ENCODE results near the gene TICRR. TPM values are rescaled to one million over a fixed set of nuclear protein-coding genes. Genes with fewer than 3 reads are reported as not detected.

TICRR gene
- polyA plus RNA-seq, 2 donors = 4.4 to 6.6 TPM

DNA sequence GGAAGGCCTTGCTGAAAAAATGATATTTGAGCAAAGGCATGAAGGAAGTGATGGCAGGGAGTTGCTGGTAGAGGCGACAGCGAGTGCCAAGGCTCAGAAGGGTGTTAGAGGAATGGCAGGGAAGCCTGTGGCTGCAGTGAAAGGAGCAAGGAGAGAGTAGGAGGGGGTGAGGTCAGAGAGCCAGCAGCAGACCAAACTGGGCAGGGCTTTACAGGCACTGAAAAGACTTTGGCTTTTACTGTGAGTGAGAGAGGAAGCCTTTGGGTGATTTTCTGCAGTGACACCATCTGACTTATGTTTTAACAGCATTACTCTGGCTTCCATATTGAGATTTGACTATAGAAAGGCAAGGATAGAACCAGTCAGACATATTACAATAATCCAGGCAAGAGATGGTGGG is 11.4 kb downstream of the TICRR start:
- H3K27ac ChIP-seq (ENCODE audit: low read depth in 2 of 2, low read length in 1 of 2) = no peak overlapping the region

GRCh38 chr15:89587955-89588354 is 12.7 kb downstream of the TICRR start:
- H3K4me3 ChIP-seq (ENCODE audit: low read depth in 1 of 2, low read length in 2 of 2) = no peak overlapping the region
- 81 to 85% methylated on average over 4 of the region's 4 CpGs for WGBS, 2 donors
- H3K27ac ChIP-seq (ENCODE audit: low read depth in 2 of 2, low read length in 1 of 2) = no peak overlapping the region
- peaks cover 0 to 8% of the 10 kb centered on the region in 2 donors for H3K36me3 ChIP-seq (ENCODE audit: control insufficient read depth in 2 of 2, insufficient read depth in 2 of 2, low read length in 1 of 2)
- H3K4me1 ChIP-seq (ENCODE audit: control insufficient read depth in 2 of 2, insufficient read depth in 2 of 2, low read length in 1 of 2) = no peaks in the 10 kb centered on the region
- no peaks in the 10 kb centered on the region for H3K27me3 ChIP-seq (ENCODE audit: control insufficient read depth in 1 of 2, insufficient read depth in 2 of 2, low read length in 2 of 2)
- no peaks in the 10 kb centered on the region for H3K9me3 ChIP-seq (ENCODE audit: control insufficient read depth in 2 of 2, insufficient read depth in 1 of 2, low read depth in 1 of 2, low read length in 1 of 2)

More for the DNA sequence above, 11.4 kb downstream of the TICRR start:
- peaks cover 0 to 8% of the 10 kb centered on the region in 2 donors for H3K36me3 ChIP-seq (ENCODE audit: control insufficient read depth in 2 of 2, insufficient read depth in 2 of 2, low read length in 1 of 2)
- no peaks in the 10 kb centered on the region for H3K9me3 ChIP-seq (ENCODE audit: control insufficient read depth in 2 of 2, insufficient read depth in 1 of 2, low read depth in 1 of 2, low read length in 1 of 2)
- no peaks in the 10 kb centered on the region for H3K4me1 ChIP-seq (ENCODE audit: control insufficient read depth in 2 of 2, insufficient read depth in 2 of 2, low read length in 1 of 2)
- 94 to 98% methylated on average over 2 of the region's 2 CpGs for WGBS, 2 donors
- no peak overlapping the region for H3K4me3 ChIP-seq (ENCODE audit: low read depth in 1 of 2, low read length in 2 of 2)
- H3K27me3 ChIP-seq (ENCODE audit: control insufficient read depth in 1 of 2, insufficient read depth in 2 of 2, low read length in 2 of 2) = no peaks in the 10 kb centered on the region

DNA sequence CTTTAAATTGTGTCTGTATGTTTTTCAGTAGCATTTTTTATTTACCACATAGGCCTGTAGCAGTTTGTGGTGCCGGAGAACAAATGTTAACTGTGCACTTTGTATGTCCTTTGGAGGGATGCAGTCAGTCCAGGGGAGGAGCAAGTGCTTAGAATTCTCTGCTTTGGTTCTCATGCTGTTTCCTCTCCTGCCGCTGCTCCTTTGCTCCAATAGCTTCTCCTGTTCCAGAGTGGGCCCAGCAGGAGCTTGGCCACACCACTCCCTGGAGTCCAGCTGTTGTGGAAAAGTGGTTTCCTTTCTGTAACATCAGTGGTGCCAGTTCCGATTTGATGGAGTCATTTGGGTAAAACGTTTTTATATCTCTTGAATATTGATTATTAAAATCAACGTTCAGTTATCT is 16.6 kb downstream of the TICRR start:
- no peaks in the 10 kb centered on the region for H3K4me1 ChIP-seq (ENCODE audit: control insufficient read depth in 2 of 2, insufficient read depth in 2 of 2, low read length in 1 of 2)
- peaks cover 0 to 5% of the 10 kb centered on the region in 2 donors for H3K36me3 ChIP-seq (ENCODE audit: control insufficient read depth in 2 of 2, insufficient read depth in 2 of 2, low read length in 1 of 2)
- H3K27me3 ChIP-seq (ENCODE audit: control insufficient read depth in 1 of 2, insufficient read depth in 2 of 2, low read length in 2 of 2) = no peaks in the 10 kb centered on the region
- H3K9me3 ChIP-seq (ENCODE audit: control insufficient read depth in 2 of 2, insufficient read depth in 1 of 2, low read depth in 1 of 2, low read length in 1 of 2) = no peaks in the 10 kb centered on the region
- no peak overlapping the region for H3K27ac ChIP-seq (ENCODE audit: low read depth in 2 of 2, low read length in 1 of 2)
- H3K4me3 ChIP-seq (ENCODE audit: low read depth in 1 of 2, low read length in 2 of 2) = no peak overlapping the region
- WGBS, 2 donors = 88 to 90% methylated on average over 5 of the region's 5 CpGs

- no peak overlapping the region for H3K27ac ChIP-seq (ENCODE audit: low read depth in 2 of 2, low read length in 1 of 2)
- 94 to 95% methylated on average over 4 of the region's 4 CpGs for WGBS, 2 donors
- no peaks in the 10 kb centered on the region for H3K9me3 ChIP-seq (ENCODE audit: control insufficient read depth in 2 of 2, insufficient read depth in 1 of 2, low read depth in 1 of 2, low read length in 1 of 2)
- H3K36me3 ChIP-seq (ENCODE audit: control insufficient read depth in 2 of 2, insufficient read depth in 2 of 2, low read length in 1 of 2) = peaks cover 0 to 2% of the 10 kb centered on the region in 2 donors
- H3K27me3 ChIP-seq (ENCODE audit: control insufficient read depth in 1 of 2, insufficient read depth in 2 of 2, low read length in 2 of 2) = no peaks in the 10 kb centered on the region
- H3K4me1 ChIP-seq (ENCODE audit: control insufficient read depth in 2 of 2, insufficient read depth in 2 of 2, low read length in 1 of 2) = no peaks in the 10 kb centered on the region
- no peak overlapping the region for H3K4me3 ChIP-seq (ENCODE audit: low read depth in 1 of 2, low read length in 2 of 2)
These were observed 17.7 kb downstream of the TICRR start for GRCh38 chr15:89593018-89593417.

GRCh38 chr15:89599021-89599420 is 23.8 kb downstream of the TICRR start:
- 94 to 96% methylated on average over 4 of the region's 4 CpGs for WGBS, 2 donors

DNA sequence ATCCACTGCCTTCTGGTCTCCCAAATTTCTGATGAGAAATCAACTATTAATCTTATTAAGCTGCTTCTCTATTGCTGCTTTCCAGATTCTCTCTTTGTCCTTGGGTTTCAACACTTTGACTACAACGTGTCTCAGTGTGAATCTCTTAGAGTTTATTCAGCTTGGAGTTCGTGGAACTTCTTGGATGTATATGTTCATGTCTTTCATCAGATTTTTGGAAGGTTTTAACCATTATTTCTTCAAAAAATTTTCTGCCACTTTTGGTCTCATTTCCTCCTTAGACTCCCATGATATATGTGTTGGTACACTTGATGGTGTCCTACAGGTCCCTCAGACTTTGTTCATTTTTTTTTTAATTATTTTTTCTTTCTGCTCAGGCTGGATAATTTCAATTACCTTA is 36.0 kb downstream of the TICRR start:
- no peaks in the 10 kb centered on the region for H3K27me3 ChIP-seq (ENCODE audit: control insufficient read depth in 1 of 2, insufficient read depth in 2 of 2, low read length in 2 of 2)

More at GRCh38 chr15:89599021-89599420, 23.8 kb downstream of the TICRR start:
- Histone ChIP-seq H3K4me3 (ENCODE audit: low read depth in 1 of 2, low read length in 2 of 2) (no peak overlapping the region), H3K36me3 (ENCODE audit: control insufficient read depth in 2 of 2, insufficient read depth in 2 of 2, low read length in 1 of 2) (peaks cover 0 to 3% of the 10 kb centered on the region in 2 donors), H3K4me1 (ENCODE audit: control insufficient read depth in 2 of 2, insufficient read depth in 2 of 2, low read length in 1 of 2) (no peaks in the 10 kb centered on the region), H3K27ac (ENCODE audit: low read depth in 2 of 2, low read length in 1 of 2) (no peak overlapping the region), H3K9me3 (ENCODE audit: control insufficient read depth in 2 of 2, insufficient read depth in 1 of 2, low read depth in 1 of 2, low read length in 1 of 2) (no peaks in the 10 kb centered on the region), H3K27me3 (ENCODE audit: control insufficient read depth in 1 of 2, insufficient read depth in 2 of 2, low read length in 2 of 2) (no peaks in the 10 kb centered on the region)

DNA sequence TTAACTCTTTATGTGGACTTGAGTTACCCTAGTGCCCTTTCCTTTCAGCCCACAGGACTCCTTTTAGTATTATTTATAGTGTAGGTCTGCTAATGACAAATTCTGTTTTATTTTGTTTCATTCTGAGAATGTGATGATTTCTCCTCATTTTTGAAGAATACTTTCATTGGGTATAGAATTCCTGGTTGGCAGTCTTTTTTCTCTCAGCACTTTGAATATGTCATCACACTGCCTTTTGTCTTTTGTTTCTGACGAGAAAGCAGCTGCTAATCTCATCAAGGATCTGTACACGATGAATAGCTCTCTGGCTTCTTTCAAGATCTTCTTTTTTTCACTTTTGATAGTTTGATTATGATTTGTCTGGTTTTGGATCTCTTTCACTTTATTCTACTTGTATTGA is 37.8 kb downstream of the TICRR start:
- Histone ChIP-seq H3K9me3 (ENCODE audit: control insufficient read depth in 2 of 2, insufficient read depth in 1 of 2, low read depth in 1 of 2, low read length in 1 of 2) (no peaks in the 10 kb centered on the region), H3K4me1 (ENCODE audit: control insufficient read depth in 2 of 2, insufficient read depth in 2 of 2, low read length in 1 of 2) (no peaks in the 10 kb centered on the region), H3K4me3 (ENCODE audit: low read depth in 1 of 2, low read length in 2 of 2) (no peak overlapping the region), H3K36me3 (ENCODE audit: control insufficient read depth in 2 of 2, insufficient read depth in 2 of 2, low read length in 1 of 2) (no peaks in the 10 kb centered on the region), H3K27ac (ENCODE audit: low read depth in 2 of 2, low read length in 1 of 2) (no peak overlapping the region), H3K27me3 (ENCODE audit: control insufficient read depth in 1 of 2, insufficient read depth in 2 of 2, low read length in 2 of 2) (no peaks in the 10 kb centered on the region)
- 79 to 89% methylated on average over 2 of the region's 2 CpGs for WGBS, 2 donors

More for the DNA sequence above, 36.0 kb downstream of the TICRR start:
- Histone ChIP-seq H3K27ac (ENCODE audit: low read depth in 2 of 2, low read length in 1 of 2) (no peak overlapping the region), H3K4me3 (ENCODE audit: low read depth in 1 of 2, low read length in 2 of 2) (no peak overlapping the region), H3K4me1 (ENCODE audit: control insufficient read depth in 2 of 2, insufficient read depth in 2 of 2, low read length in 1 of 2) (no peaks in the 10 kb centered on the region), H3K36me3 (ENCODE audit: control insufficient read depth in 2 of 2, insufficient read depth in 2 of 2, low read length in 1 of 2) (no peaks in the 10 kb centered on the region), H3K9me3 (ENCODE audit: control insufficient read depth in 2 of 2, insufficient read depth in 1 of 2, low read depth in 1 of 2, low read length in 1 of 2) (no peaks in the 10 kb centered on the region)
- WGBS, 2 donors = 94 to 99% methylated on average over 2 of the region's 2 CpGs

DNA sequence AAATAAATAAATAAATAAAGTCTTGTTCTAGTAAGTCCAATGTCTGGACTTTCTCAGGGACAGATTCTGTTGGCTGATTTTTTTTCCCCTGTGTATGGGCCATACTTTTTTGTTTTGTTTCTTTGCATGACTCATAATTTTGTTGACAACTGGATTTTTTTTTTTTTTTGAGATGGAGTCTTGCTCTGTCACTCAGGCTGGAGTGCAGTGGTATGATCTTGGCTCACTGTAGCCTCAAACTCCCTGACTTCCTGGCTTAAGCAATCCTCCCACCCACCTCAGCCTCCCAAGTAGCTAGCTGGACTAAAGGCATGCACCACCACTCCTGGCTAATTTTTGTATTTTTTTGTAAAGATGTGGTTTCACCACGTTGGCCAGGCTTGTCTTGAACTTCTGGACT is 38.9 kb downstream of the TICRR start:
- 93 to 96% methylated on average over 1 of the region's 1 CpG for WGBS, 2 donors
- Histone ChIP-seq H3K27ac (ENCODE audit: low read depth in 2 of 2, low read length in 1 of 2) (no peak overlapping the region), H3K36me3 (ENCODE audit: control insufficient read depth in 2 of 2, insufficient read depth in 2 of 2, low read length in 1 of 2) (no peaks in the 10 kb centered on the region), H3K27me3 (ENCODE audit: control insufficient read depth in 1 of 2, insufficient read depth in 2 of 2, low read length in 2 of 2) (no peaks in the 10 kb centered on the region), H3K4me1 (ENCODE audit: control insufficient read depth in 2 of 2, insufficient read depth in 2 of 2, low read length in 1 of 2) (no peaks in the 10 kb centered on the region), H3K9me3 (ENCODE audit: control insufficient read depth in 2 of 2, insufficient read depth in 1 of 2, low read depth in 1 of 2, low read length in 1 of 2) (no peaks in the 10 kb centered on the region), H3K4me3 (ENCODE audit: low read depth in 1 of 2, low read length in 2 of 2) (no peak overlapping the region)

DNA sequence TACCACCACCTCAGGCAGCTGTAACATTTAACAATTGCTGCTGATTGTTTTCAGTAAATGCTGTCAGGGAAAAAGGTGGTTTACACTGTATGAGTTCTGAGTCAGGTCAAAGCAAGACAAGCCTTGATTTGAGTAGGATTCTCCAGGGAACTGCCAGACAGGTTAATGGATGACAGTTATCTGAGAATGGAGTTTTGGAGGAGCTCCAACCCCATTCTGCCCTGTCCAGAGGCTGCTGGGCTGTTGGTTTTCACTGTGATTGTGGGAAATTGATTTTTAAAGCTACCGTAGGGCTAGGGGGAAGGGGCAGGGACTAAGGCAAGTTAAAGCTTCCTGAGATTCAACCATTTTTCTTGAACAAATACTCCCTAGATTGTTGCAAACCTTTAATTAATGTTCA is 39.9 kb downstream of the TICRR start:
- Histone ChIP-seq H3K27ac (ENCODE audit: low read depth in 2 of 2, low read length in 1 of 2) (no peak overlapping the region), H3K27me3 (ENCODE audit: control insufficient read depth in 1 of 2, insufficient read depth in 2 of 2, low read length in 2 of 2) (no peaks in the 10 kb centered on the region), H3K4me3 (ENCODE audit: low read depth in 1 of 2, low read length in 2 of 2) (no peak overlapping the region), H3K9me3 (ENCODE audit: control insufficient read depth in 2 of 2, insufficient read depth in 1 of 2, low read depth in 1 of 2, low read length in 1 of 2) (no peaks in the 10 kb centered on the region), H3K36me3 (ENCODE audit: control insufficient read depth in 2 of 2, insufficient read depth in 2 of 2, low read length in 1 of 2) (no peaks in the 10 kb centered on the region), H3K4me1 (ENCODE audit: control insufficient read depth in 2 of 2, insufficient read depth in 2 of 2, low read length in 1 of 2) (no peaks in the 10 kb centered on the region)
- WGBS, 2 donors = 86 to 93% methylated on average over 1 of the region's 1 CpG

DNA sequence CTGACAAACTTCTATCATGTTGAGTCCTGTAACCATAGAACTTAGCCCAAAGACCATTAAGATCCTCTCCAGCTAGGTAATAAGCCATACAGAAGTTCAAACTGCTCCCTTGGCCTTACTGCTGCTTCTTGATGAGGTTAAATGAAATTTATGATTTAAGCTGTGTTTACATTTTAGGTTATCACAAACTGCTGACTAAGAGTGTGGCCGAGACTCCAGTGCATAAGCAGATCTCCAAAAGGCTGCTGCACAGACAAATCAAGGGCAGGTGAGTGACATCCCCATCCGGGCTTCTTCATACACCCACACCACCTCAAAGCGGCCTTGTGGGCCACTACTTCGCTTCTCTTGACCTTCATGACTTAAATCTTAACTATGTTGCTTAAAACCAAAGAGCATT is 41.0 kb downstream of the TICRR start:
- WGBS, 2 donors = 86 to 87% methylated on average over 4 of the region's 4 CpGs
- H3K27me3 ChIP-seq (ENCODE audit: control insufficient read depth in 1 of 2, insufficient read depth in 2 of 2, low read length in 2 of 2) = no peaks in the 10 kb centered on the region
- no peak overlapping the region for H3K4me3 ChIP-seq (ENCODE audit: low read depth in 1 of 2, low read length in 2 of 2)
- no peak overlapping the region for H3K27ac ChIP-seq (ENCODE audit: low read depth in 2 of 2, low read length in 1 of 2)
- no peaks in the 10 kb centered on the region for H3K9me3 ChIP-seq (ENCODE audit: control insufficient read depth in 2 of 2, insufficient read depth in 1 of 2, low read depth in 1 of 2, low read length in 1 of 2)
- no peaks in the 10 kb centered on the region for H3K36me3 ChIP-seq (ENCODE audit: control insufficient read depth in 2 of 2, insufficient read depth in 2 of 2, low read length in 1 of 2)
- H3K4me1 ChIP-seq (ENCODE audit: control insufficient read depth in 2 of 2, insufficient read depth in 2 of 2, low read length in 1 of 2) = no peaks in the 10 kb centered on the region
